ENCODE data around the gene CD209. TPM values are rescaled to one million over a fixed set of nuclear protein-coding genes. Genes with fewer than 3 reads are reported as not detected.

The CD209 gene
- total and polyA plus RNA-seq, 9 of the 15 experiments (the other 6 are each of a cell fraction or from before 2014, with no cell fraction given), result 0.01 TPM; not detected in 8

DNA sequence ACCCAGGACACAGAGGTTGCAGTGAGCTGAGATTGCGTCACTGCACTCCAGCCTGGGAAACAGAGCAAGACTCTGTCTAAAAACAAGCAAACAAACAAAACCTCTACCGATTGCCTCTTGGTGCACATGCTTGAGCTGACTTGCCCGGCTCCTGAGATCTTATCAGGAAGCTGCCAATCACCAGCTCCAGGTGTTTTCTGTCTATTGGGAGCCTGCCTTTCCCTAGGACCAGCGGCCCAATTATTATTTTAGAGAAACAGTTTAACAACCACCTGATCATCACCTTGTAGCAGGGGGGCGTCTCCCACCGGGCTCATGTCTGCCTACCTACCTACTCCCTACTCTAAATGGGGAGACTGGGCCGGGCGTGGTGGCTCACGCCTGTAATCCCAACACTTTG is 26.5 kb upstream of the CD209 start:
- no peaks in the 10 kb centered on the region for H3K9me1 ChIP-seq (ENCODE audit: control insufficient read depth, insufficient read depth, low read length)
- H3K36me3 ChIP-seq (ENCODE audit: control insufficient read depth, insufficient read depth, low read length), result no peaks in the 10 kb centered on the region
- H3K4me1 ChIP-seq (replicated peaks in 1 of 2; ENCODE audit: control insufficient read depth in 2 of 2, insufficient read depth in 2 of 2, low read length in 2 of 2), result peaks cover 0 to 2% of the 10 kb centered on the region in 2 experiments; a peak in 2 of 5 replicates
- DNase-seq (ENCODE audit: extremely low read depth in 1 of 4, low spot score in 3 of 4), result no peak
- no peak overlapping the region for H2AFZ ChIP-seq (ENCODE audit: low read depth, low read length)
- ATAC-seq, result no peak
- no peak overlapping the region for H3K27ac ChIP-seq (ENCODE audit: extremely low read depth, low read depth, low read length)
- H3K4me2 ChIP-seq (ENCODE audit: insufficient read depth, low read length), result no peak overlapping the region
- no peak overlapping the region for H3K4me3 ChIP-seq
- POLR2A ChIA-PET, result interaction anchor here (0.8 kb wide), 1 partner anchor 10 kb away, joined by 3 read pairs; no protein-coding TSS in a partner anchor
- in situ Hi-C loops (cut with MboI) (no loop called here), intact Hi-C loops (cut with micrococcal nuclease) (no loop called here)
- H3K79me2 ChIP-seq (ENCODE audit: control insufficient read depth, insufficient read depth, low read length), result no peaks in the 10 kb centered on the region
- no TSS peak for BruUV-seq (replicated peaks)
- 7% methylated on average over 7 of the region's 9 CpGs for WGBS (ENCODE audit: insufficient coverage, low coverage, missing lambda C conversion rate)
- no peak for FAIRE-seq
- peaks cover 27 to 42% of the 10 kb centered on the region in 2 experiments for H3K27me3 ChIP-seq (ENCODE audit: control insufficient read depth in 2 of 2, insufficient read depth in 2 of 2, low read length in 2 of 2)
- no peaks in the 10 kb centered on the region for H4K20me1 ChIP-seq (replicated peaks; ENCODE audit: control insufficient read depth, insufficient read depth, low read length)
- TF ChIP-seq KAT7 (CRISPR knock-in tag; IDR thresholded peaks at IDR 0.05; ENCODE audit: borderline replicate concordance) (no peak), HDAC6 (IDR thresholded peaks at IDR 0.05; ENCODE audit: low read depth, low read length) (no peak), WHSC1 (IDR thresholded peaks at IDR 0.05; ENCODE audit: low read length) (no peak), CEBPB (tag; IDR thresholded peaks at IDR 0.05) (peak; percentile 35; the same call in 1 of the 2 replicates), BHLHE40 (IDR thresholded peaks at IDR 0.05; ENCODE audit: low read length) (no peak), RBM15 (IDR thresholded peaks at IDR 0.05; ENCODE audit: insufficient read depth, low read length) (no peak), NFE2 (IDR thresholded peaks at IDR 0.05; ENCODE audit: low read depth) (no peak), MEIS2 (IDR thresholded peaks at IDR 0.05; ENCODE audit: partially characterized antibody) (peak; percentile 10), ATF3 (IDR thresholded peaks at IDR 0.05) (peak; percentile 20; the same call in 1 of the 2 replicates), ATF3 (CRISPR knock-in tag; conservative IDR thresholded peaks at IDR 0.05) (no peak), NCOA2 (IDR thresholded peaks at IDR 0.05; ENCODE audit: partially characterized antibody in 2 of 2) (no peak), FOXJ2 (tag; IDR thresholded peaks at IDR 0.05) (no peak)
- TF ChIP-seq, protein P1, sequence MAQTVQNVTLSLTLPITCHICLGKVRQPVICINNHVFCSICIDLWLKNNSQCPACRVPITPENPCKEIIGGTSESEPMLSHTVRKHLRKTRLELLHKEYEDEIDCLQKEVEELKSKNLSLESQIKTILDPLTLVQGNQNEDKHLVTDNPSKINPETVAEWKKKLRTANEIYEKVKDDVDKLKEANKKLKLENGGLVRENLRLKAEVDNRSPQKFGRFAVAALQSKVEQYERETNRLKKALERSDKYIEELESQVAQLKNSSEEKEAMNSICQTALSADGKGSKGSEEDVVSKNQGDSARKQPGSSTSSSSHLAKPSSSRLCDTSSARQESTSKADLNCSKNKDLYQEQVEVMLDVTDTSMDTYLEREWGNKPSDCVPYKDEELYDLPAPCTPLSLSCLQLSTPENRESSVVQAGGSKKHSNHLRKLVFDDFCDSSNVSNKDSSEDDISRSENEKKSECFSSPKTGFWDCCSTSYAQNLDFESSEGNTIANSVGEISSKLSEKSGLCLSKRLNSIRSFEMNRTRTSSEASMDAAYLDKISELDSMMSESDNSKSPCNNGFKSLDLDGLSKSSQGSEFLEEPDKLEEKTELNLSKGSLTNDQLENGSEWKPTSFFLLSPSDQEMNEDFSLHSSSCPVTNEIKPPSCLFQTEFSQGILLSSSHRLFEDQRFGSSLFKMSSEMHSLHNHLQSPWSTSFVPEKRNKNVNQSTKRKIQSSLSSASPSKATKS (CRISPR knock-in tag; IDR thresholded peaks at IDR 0.05), result no peak
- TF ChIP-seq, protein P2, sequence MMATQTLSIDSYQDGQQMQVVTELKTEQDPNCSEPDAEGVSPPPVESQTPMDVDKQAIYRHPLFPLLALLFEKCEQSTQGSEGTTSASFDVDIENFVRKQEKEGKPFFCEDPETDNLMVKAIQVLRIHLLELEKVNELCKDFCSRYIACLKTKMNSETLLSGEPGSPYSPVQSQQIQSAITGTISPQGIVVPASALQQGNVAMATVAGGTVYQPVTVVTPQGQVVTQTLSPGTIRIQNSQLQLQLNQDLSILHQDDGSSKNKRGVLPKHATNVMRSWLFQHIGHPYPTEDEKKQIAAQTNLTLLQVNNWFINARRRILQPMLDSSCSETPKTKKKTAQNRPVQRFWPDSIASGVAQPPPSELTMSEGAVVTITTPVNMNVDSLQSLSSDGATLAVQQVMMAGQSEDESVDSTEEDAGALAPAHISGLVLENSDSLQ (IDR thresholded peaks at IDR 0.05), result peak; percentile 60
- CTCF ChIA-PET (ENCODE audit: low intra/inter-chr PET ratio), result no interaction called here
- H3K9ac ChIP-seq (ENCODE audit: insufficient read depth in 1 of 2, low read depth in 2 of 2, low read length in 2 of 2), result no peak overlapping the region
- no peaks in the 10 kb centered on the region for H3K9me3 ChIP-seq (replicated peaks; ENCODE audit: control insufficient read depth, insufficient read depth, low read depth, low read length)

Measured in K562 (cell line).